NCI-H2227 treated with DMSO at 0.1 percent for 48 hours (cell line): ENCODE data around the gene TMEM25.
A peak's percentile ranks its signal among the peaks of the same experiment; 100 is the strongest.
"Not testable (repeated sequence)": the region's sequence is repeated elsewhere in the genome, so short reads cannot be mapped to it uniquely, and the experiment has no call there.

Experiments used
- DNase-seq: peaks from one replicate; lab custom pipeline; 2025; lab: John Stamatoyannopoulos, UW

Gene TMEM25

GRCh38 chr11:118532091-118532490 is 1.1 kb downstream of the TMEM25 start:
- DNase-seq: no peak

GRCh38 chr11:118532852-118533768 is 2.1 kb downstream of the TMEM25 start:
- DNase-seq: no peak

DNA sequence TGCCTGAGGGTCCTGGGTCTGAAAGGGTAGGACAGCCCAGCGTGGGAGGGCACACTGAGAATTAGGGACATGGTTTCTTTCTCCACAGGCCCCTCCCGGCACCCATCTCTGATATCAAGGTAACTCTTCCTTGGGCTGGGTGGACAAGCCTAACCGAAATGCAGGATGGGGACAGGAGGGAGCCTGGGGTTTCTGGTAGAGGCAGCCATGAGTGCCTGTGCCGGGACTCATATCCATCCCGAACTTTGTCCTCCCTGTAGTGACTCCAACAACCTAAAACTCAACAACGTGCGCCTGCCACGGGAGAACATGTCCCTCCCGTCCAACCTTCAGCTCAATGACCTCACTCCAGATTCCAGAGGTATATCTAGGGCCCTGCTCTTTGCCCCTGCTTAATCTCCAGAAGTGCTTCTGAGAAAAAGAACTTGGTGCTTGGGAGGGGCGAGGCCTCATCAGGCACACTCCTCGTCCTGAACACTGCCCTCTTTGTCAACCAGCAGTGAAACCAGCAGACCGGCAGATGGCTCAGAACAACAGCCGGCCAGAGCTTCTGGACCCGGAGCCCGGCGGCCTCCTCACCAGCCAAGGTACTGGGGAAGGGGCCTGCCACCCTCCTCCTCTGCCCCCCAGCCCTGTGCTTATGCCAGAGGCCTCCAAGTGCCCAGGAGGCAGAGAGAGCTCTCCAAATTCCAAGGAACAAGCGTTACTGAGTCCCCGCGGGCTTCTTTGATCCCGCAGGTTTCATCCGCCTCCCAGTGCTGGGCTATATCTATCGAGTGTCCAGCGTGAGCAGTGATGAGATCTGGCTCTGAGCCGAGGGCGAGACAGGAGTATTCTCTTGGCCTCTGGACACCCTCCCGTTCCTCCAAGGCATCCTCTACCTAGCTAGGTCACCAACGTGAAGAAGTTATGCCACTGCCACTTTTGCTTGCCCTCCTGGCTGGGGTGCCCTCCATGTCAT is 3.1 kb downstream of the TMEM25 start:
- DNase-seq: no peak

DNA sequence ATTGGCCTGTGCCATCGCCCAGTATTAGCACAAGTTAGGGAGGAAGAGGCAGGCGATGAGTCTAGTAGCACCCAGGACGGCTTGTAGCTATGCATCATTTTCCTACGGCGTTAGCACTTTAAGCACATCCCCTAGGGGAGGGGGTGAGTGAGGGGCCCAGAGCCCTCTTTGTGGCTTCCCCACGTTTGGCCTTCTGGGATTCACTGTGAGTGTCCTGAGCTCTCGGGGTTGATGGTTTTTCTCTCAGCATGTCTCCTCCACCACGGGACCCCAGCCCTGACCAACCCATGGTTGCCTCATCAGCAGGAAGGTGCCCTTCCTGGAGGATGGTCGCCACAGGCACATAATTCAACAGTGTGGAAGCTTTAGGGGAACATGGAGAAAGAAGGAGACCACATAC is 4.3 kb downstream of the TMEM25 start:
- no peak for DNase-seq

DNA sequence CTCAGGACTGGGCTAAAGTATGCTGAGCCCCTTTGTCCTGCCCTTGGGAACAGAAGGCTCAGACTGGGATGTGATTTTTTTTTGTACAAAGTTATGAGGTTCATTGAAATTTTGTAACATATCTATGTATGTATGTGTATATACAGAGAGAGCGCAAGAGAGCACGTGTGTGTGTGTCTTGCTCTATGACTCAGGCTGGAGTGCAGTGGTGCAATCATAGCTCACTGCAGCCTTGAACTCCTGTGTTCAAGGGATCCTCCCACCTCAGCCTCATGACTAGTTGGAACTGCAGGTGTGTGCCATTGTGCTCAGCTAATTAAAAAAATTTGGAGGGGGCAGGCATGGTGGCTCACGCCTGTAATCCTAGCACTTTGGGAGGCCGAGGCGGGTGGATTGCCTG is 5.7 kb downstream of the TMEM25 start:
- DNase-seq: no peak

- DNase-seq: no peak
These were observed 6.5 kb downstream of the TMEM25 start for GRCh38 chr11:118537409-118537980.

DNA sequence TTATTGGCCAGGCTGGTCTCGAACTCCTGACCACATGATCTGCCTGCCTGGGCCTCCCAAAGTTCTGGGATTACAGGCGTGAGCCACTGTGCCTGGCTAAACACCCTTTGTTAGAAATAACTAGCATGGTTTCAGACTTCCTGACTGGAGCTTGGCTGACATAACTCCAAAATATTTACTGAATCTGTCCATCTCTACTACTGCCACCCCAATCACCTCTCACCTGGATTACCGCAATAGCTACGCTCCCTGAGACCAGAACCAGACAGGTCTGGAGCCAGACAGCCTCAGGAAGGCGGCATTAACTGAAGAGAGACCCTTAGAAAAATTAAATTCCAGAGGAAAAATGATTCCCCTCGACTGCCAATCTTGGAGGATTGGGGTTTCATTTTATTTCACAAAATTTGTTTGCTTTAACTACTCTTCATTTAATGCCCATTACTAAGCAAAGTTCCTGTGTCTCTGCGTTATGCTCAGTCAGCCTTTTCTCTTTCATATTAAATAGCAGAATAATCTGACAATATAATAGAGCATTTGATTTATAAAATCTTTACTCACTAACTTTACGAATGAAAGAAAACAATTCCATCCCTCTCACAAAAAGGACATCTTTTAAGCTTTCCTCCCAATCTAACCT is 13.1 kb downstream of the TMEM25 start:
- no peak for DNase-seq

- no peak for DNase-seq
These were observed 13.6 kb downstream of the TMEM25 start for GRCh38 chr11:118544647-118545010.

DNA sequence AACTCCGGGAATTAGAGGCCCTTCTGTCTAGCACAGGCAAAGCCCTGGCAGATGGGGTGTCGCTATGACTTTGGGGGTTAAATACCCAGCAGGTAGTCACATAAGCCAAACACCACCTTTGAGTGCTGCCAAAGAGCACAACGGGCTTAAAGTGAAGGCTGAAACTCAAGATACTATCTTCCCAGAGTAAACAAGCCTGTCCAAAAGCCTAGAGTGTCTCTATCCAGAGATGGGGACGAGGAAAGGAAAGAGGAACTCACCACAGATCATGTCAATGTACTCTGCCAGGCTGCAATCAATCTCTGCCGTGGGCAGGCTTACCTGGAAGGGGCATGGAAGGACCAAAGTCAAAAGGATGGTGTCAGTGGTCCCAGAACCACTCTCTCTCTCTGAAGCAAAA is 14.5 kb downstream of the TMEM25 start:
- no peak for DNase-seq

GRCh38 chr11:118547132-118547531 is 16.1 kb downstream of the TMEM25 start:
- DNase-seq: no peak

DNA sequence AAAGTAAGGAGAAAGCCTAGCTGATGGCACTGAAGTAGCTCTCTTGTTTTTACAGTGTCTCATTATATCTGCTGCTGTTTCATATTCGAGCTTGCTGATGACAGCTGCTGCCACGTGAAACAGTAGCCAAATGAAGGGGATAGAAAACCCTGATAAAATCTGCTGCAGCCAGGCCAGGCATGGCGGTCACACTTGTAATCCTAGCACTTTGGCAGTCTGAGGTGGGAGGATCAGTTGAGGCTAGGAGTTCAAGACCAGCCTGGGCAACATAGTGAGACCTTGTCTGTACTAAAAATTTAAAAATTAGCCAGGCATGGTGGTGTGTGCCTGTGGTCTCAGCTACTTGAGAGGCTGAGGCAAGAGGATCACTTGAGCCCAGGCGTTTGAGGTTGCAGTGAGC is 21.3 kb downstream of the TMEM25 start:
- DNase-seq: no peak

GRCh38 chr11:118560806-118561205 is 29.8 kb downstream of the TMEM25 start:
- DNase-seq: no peak

GRCh38 chr11:118565051-118565450 is 34.1 kb downstream of the TMEM25 start:
- no peak for DNase-seq

DNA sequence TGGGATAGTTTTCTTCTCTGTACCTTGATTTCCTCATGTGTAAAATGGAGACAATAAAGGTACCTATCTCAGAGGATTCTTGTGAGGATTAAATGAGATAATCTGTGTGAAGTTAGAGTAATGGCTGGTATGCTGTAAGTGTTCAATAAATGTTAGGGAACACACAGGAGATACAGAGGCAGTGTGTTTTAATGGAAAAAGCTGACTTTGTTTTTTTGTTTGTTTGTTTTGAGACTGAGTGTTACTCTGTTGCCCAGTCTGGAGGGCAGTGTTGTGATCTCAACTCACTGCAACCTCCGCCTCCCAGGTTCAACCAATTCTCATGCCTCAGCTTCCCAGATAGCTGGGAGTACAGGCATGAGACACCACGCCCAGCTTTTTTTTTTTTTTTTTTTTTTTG is 38.7 kb downstream of the TMEM25 start:
- DNase-seq: no peak

GRCh38 chr11:118570787-118571186 is 39.8 kb downstream of the TMEM25 start:
- no peak for DNase-seq

GRCh38 chr11:118571701-118572060 is 40.7 kb downstream of the TMEM25 start:
- DNase-seq: not testable (repeated sequence)

- DNase-seq: peak; percentile 29
These were observed 41.3 kb downstream of the TMEM25 start, which contains the start of gene ARCN1 for GRCh38 chr11:118572061-118572980. TSS of gene ARCN1 (plus strand) at chr11:118572409. CDS start at chr11:118572548, 139 bp downstream.

- DNase-seq: no peak
These were observed 42.1 kb downstream of the TMEM25 start for GRCh38 chr11:118572981-118573550.

DNA sequence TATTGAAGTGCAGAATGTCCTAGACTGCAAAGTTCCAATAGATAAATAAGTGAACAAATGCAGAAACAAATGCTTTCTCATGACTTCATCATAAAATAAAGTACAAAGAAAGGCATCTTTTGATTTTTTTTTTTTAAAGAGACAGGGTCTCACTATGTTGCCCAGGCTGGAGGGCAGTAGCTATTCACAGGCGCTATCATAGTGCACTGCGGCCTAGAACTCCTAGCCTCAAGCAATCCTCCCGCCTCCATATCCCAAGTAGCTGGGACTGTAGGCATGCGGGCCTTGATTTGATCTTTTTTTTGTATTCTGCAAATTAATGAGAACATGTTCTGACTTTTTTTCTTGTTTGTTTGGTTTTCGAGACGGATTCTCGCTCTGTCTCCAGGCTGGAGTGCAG is 43.6 kb downstream of the TMEM25 start:
- no peak for DNase-seq

GRCh38 chr11:118577995-118578394 is 47.0 kb downstream of the TMEM25 start:
- DNase-seq: not testable (repeated sequence)
